Adipocyte (in vitro differentiated cells): ENCODE results near the gene TTPAL.

Experiments
- DNase-seq: peaks from one replicate; pipeline ENCODE4 v3.0.0-alpha.2; 2015; ENCODE audit warnings: low read depth
- H3K27me3 ChIP-seq: replicated peaks from 2 replicates; pipeline ENCODE4 v1.7.0; 2013; ENCODE audit warnings: mild to moderate bottlenecking, low read length, moderate library complexity; ENCODE audit not compliant: control insufficient read depth, insufficient read depth
- H3K36me3 ChIP-seq: 2 replicates; pipeline ENCODE4 v1.7.0; 2013; ENCODE audit warnings: low read length, mild to moderate bottlenecking, moderate library complexity; ENCODE audit not compliant: control insufficient read depth, insufficient read depth, severe bottlenecking
- H3K4me1 ChIP-seq: 2 replicates; pipeline ENCODE4 v1.7.0; 2013; ENCODE audit warnings: mild to moderate bottlenecking, low read length, moderate library complexity; ENCODE audit not compliant: control insufficient read depth, insufficient read depth
- H3K4me3 ChIP-seq: 2 replicates; pipeline ENCODE4 v1.7.0; 2013; ENCODE audit warnings: mild to moderate bottlenecking, low read length, moderate library complexity
- H3K9ac ChIP-seq: 2 replicates; pipeline ENCODE4 v1.7.0; 2013; ENCODE audit warnings: mild to moderate bottlenecking, low read length, moderate library complexity
- H3K9me3 ChIP-seq: 2 replicates; pipeline ENCODE4 v1.7.0; 2013; ENCODE audit warnings: mild to moderate bottlenecking, low read length, moderate library complexity; ENCODE audit not compliant: control insufficient read depth

The TTPAL gene

DNA sequence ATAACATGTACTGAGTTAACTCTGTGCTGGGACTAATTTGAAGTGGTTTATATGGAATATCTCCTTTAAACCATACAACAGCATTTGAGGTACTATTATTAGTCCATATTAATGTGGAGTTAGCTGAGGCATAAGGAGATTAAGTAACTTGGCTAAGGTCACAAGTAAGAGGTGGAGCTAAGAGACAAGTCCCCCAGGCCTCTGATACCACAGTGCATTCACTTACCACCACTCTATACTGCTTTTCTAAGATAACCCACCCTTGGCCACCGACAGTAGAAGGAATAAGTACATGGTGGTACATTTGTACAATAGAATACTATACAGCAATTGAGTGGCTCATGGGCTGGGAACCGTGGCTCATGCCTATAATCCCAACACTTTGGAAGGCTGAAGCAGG lies 16.4 kb upstream of the TTPAL start:
- Histone ChIP-seq H3K4me3 (no peak overlapping the region), H3K36me3 (no peaks in the 10 kb centered on the region), H3K9me3 (no peaks in the 10 kb centered on the region), H3K4me1 (peaks cover 6% of the 10 kb centered on the region), H3K27me3 (peaks cover 4% of the 10 kb centered on the region), H3K9ac (no peak overlapping the region)
- no peak for DNase-seq

DNA sequence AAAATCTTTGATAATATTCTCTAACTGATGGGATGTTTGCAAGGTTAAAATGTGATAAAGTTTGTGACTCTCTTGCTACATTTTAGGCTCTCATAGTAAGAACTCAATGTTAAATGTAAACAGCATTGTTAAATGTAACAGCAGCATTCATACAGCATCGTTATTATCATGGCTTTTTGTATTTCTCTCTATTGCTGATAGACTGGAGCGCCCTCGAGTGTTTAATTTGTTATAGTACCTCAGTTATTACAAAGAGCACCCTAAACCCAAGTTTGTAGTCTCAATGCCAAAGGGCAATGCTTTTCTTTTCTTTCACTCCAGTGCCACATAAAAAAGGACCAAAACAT lies 14.9 kb upstream of the TTPAL start:
- no peaks in the 10 kb centered on the region for H3K9me3 ChIP-seq
- H3K27me3 ChIP-seq = peaks cover 4% of the 10 kb centered on the region
- no peaks in the 10 kb centered on the region for H3K36me3 ChIP-seq
- peak overlapping the region; percentile 24 for H3K9ac ChIP-seq
- no peak overlapping the region for H3K4me3 ChIP-seq
- DNase-seq = peak; percentile 64
- peaks cover 19% of the 10 kb centered on the region for H3K4me1 ChIP-seq

DNA sequence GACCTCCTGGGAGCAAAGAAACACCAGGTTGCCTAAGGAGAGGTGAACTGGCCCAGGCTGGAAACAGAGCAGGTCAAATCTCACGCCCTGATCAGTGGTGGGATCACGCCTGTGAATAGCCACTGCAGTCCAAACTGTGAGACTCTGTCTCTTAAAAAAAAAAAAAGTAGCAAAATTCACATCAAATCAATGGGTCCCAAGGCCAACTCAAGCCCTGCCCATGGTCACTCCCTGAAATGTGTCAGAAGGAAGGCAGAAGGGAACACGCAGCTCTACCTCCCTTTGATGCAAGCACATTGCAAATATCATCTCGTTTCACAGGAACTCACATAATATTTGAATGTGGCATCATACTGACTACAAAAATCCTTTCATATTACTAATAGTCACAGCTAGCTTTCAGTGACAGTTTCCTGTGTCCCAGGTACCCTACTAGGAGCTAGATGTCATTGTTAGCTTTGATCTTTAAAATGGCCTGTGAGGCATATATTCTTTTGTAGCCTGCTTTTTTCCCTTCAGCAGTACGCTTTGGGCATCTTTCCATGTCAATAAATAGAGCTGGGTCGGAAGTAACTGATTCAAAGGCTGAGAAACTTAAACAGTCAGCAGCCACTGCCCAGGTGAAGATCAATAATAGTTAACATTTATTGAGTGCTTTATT lies 14.4 kb upstream of the TTPAL start:
- Histone ChIP-seq H3K36me3 (no peaks in the 10 kb centered on the region), H3K9me3 (no peaks in the 10 kb centered on the region), H3K4me3 (no peak overlapping the region), H3K4me1 (peaks cover 24% of the 10 kb centered on the region), H3K27me3 (peaks cover 4% of the 10 kb centered on the region), H3K9ac (peak overlapping the region; percentile 24)
- DNase-seq = no peak

DNA sequence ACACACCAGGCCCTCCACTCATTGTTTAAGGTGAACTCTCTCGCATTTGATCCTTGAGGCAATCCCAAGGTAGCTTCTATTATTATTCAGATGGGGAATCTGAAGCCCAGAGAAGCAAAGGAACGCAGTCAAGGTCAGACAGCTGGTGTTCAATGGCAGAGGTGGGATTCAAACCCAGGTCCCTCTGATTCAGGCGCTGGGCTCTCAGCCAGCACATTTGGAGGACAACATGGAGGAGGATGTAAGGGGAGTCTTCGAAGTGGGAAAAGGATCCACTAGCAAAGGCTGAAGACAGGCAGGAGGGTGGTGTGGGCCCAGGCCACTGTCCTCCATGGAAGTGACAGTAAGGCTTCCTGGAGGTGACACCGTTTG lies 13.9 kb upstream of the TTPAL start:
- no peaks in the 10 kb centered on the region for H3K36me3 ChIP-seq
- no peaks in the 10 kb centered on the region for H3K9me3 ChIP-seq
- peaks cover 29% of the 10 kb centered on the region for H3K4me1 ChIP-seq
- H3K27me3 ChIP-seq = peaks cover 4% of the 10 kb centered on the region
- no peak for DNase-seq
- no peak overlapping the region for H3K4me3 ChIP-seq
- H3K9ac ChIP-seq = peak overlapping the region; percentile 24

DNA sequence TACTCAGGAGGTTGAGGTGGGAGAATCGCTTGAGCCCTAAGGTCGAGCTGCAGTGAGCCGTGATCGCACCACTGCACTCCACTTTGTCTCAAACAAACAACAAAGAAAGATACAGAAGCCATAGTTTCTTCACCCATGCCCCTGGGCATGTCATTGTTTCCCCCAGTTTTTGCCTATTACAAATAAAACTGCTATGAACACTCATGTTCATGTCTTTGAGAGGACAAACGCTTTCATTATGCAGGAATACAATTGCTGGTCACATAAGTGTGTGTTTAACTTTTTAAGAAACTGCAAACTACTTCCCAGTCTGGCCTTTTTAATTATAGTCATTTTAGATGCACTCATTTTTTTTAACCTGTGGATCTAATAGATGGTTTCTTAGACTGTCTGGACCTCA lies 12.2 kb upstream of the TTPAL start:
- H3K27me3 ChIP-seq = no peaks in the 10 kb centered on the region
- H3K4me3 ChIP-seq = no peak overlapping the region
- DNase-seq = no peak
- peaks cover 45% of the 10 kb centered on the region for H3K4me1 ChIP-seq
- H3K9ac ChIP-seq = no peak overlapping the region
- H3K9me3 ChIP-seq = no peaks in the 10 kb centered on the region
- H3K36me3 ChIP-seq = no peaks in the 10 kb centered on the region

DNA sequence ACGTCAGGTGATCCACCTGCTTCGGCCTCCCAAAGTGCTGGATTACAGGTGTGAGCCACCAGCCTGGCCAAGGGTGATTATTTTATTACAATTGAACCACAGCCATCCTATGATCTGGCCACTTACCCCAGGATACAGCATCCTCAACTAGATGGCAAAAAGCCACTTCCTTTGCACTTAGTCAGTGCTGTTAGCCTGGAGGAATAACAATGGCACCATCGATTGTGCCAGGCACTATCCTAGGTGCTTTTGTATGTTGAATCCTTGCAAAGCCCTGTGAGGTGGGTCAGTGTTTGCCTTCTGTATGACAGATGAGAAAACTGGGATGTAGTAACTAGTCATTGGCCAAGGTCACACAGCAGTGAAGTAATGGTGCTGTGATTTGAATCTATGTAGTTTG lies 11.2 kb upstream of the TTPAL start:
- no peak for DNase-seq
- Histone ChIP-seq H3K4me1 (peaks cover 54% of the 10 kb centered on the region), H3K27me3 (no peaks in the 10 kb centered on the region), H3K36me3 (no peaks in the 10 kb centered on the region), H3K4me3 (no peak overlapping the region), H3K9ac (no peak overlapping the region), H3K9me3 (no peaks in the 10 kb centered on the region)

DNA sequence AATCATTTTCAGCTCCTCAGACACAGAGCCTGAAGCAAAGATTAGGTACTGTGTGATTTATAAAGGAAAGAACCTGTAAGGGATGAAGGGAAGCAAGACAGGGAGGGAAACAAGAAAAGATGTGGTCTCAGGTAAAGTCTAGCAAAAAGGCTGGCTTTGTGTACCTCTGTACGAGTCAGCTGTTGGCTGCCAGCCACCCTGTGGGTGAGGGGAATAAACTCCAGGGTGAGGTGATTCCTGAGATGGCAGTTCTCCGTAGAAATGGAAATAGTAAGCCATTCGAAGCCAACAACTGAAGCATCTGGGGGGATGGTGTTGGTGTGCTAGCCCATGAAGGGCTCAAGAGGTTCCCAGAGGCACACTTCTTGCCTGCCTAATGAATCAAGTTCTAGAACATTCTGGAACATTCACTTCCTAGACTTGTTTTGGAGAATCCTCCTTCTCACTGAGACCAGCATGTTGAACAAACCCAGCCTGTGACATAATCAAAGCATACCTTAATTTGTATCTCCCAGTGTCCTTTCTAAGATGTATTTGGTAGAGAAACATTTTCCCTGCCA lies 10.6 kb upstream of the TTPAL start:
- peak overlapping the region; percentile 32 for H3K9ac ChIP-seq
- no peaks in the 10 kb centered on the region for H3K9me3 ChIP-seq
- no peak overlapping the region for H3K4me3 ChIP-seq
- no peak for DNase-seq
- peaks cover 54% of the 10 kb centered on the region for H3K4me1 ChIP-seq
- H3K36me3 ChIP-seq = no peaks in the 10 kb centered on the region
- no peaks in the 10 kb centered on the region for H3K27me3 ChIP-seq

DNA sequence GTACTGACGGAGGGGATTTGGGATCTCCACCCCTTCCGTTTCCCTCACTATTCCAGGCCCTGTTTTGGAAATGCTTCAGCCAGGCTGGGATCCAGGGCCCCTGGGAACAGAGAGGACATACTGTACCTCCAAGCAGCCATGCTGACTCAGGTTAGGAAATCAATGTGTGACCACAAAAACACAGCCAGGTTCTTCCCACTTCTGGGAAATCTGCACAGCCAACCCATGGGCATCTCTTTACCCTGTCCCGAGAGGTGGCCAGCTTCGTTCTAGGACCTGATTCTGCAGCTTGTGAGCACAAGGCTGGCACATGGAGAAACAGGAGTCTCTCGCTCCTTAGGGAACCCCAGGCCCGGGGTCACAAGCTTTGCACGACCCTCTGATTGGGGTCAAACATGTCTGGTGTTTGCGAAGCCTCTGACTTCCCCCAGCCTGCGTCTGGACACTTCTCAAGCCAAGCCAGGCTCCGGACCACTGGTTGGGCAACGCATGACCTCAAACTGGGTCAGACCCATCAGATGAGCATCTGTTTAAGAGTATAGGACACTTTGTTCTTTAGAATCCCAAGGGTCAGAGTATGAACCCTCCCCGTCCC lies 8.3 kb upstream of the TTPAL start:
- H3K4me3 ChIP-seq = peak overlapping the region; percentile 34
- peak; percentile 24 for DNase-seq

DNA sequence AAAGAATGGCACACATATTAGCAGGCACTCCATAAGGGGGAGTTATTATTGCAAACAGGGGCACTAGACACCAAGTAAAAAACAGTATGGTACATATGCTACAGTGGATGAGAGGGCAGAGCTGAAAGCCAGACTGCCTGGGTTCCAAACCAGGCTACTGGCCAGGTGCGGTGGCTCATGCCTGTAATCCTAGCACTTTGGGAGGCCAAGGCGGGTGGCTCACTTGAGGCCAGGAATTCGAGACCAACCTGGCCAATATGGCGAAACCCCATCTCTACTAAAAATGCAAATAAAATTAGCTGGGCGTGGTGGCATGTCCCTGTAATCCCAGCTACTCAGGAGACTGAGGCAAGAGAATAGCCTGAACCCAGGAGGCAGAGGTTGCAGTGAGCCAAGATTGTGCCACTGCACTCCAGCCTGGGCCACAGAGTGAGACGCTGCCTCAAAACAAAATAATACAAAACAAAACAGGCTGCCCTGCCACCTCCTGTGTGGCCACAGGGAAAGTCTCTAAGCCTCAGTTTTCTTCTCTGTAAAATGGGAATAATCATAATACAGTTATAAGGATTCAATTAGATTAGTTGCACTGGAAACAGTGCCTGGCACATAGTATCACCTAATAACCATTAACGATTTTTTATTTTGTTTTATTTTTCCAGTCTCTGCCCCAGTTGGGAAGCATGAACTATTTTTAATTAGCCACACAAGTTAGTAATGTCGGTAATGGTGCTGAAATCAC lies 7.5 kb upstream of the TTPAL start:
- H3K4me3 ChIP-seq = peak overlapping the region; percentile 10
- H3K9ac ChIP-seq = peak overlapping the region; percentile 78
- H3K27me3 ChIP-seq = no peaks in the 10 kb centered on the region
- no peaks in the 10 kb centered on the region for H3K36me3 ChIP-seq
- no peak for DNase-seq
- no peaks in the 10 kb centered on the region for H3K9me3 ChIP-seq
- H3K4me1 ChIP-seq = peaks cover 63% of the 10 kb centered on the region

More for the DNA sequence above, 8.3 kb upstream of the TTPAL start:
- Histone ChIP-seq H3K4me1 (peaks cover 63% of the 10 kb centered on the region), H3K27me3 (no peaks in the 10 kb centered on the region), H3K9ac (peak overlapping the region; percentile 78), H3K36me3 (no peaks in the 10 kb centered on the region), H3K9me3 (no peaks in the 10 kb centered on the region)

DNA sequence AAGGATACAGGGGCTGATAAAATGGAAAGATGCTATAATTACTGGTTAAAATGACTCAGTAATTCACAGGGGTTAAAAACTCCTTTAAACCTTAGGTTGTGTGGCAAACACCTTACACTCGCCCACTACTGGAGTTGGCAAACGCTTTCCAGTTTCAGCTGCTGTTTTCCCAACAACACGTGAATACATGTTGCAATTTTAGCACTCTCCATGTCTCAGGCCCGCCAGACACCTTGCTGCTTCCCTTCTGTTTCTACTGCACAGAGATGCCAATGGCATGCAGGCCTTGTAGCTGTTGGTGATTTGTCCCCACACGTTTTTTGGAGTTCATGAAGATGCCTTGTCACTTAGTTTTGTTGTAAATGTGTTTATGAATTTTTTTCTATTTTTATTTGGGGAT lies 5.3 kb upstream of the TTPAL start:
- no peaks in the 10 kb centered on the region for H3K36me3 ChIP-seq
- peak overlapping the region; percentile 39 for H3K9ac ChIP-seq
- H3K4me3 ChIP-seq = no peak overlapping the region
- no peaks in the 10 kb centered on the region for H3K9me3 ChIP-seq
- no peaks in the 10 kb centered on the region for H3K27me3 ChIP-seq
- no peak for DNase-seq
- H3K4me1 ChIP-seq = peaks cover 58% of the 10 kb centered on the region

DNA sequence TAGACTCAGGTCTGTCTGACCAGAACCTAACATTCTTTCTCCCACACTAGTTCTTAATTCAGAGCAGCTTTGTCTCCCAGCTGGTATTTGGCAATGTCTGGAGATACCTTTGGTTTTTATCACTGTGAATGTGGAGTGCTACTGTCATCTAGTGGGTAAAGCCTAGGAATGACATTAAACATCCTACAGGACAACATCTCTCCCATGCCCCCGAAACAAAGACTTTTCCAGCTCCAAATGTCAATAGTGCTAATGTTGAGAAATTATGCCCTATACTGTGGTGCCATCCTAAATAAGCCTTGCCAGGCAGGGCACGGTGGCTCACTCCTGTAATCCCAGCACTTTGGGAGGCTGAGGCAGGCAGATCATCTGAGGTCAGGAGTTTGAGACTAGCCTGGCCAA lies 4.2 kb upstream of the TTPAL start:
- DNase-seq = peak; percentile 73

More for the DNA sequence above, 4.2 kb upstream of the TTPAL start:
- no peak overlapping the region for H3K4me3 ChIP-seq
- H3K9me3 ChIP-seq = no peaks in the 10 kb centered on the region
- H3K27me3 ChIP-seq = no peaks in the 10 kb centered on the region
- H3K9ac ChIP-seq = peak overlapping the region; percentile 39
- no peaks in the 10 kb centered on the region for H3K36me3 ChIP-seq
- H3K4me1 ChIP-seq = peaks cover 51% of the 10 kb centered on the region
